Panc1 (cell line): ENCODE data around the gene PLS3. TPM values are rescaled to one million over a fixed set of nuclear protein-coding genes. Genes with fewer than 3 reads are reported as not detected.

Source experiments
- ATAC-seq: fragments of 200-7000 bp; cut with Tn5 transposase; 2 replicates; pipeline ENCODE4 v1.9.1; 2020; ENCODE audit warnings: mild to moderate bottlenecking, moderate library complexity
- BruUV-seq: library from RNA; stranded (reverse); fragments of 400-500 nt; replicated peaks from 2 replicates; lab custom pipeline; 2021; lab: Mats Ljungman, UMichigan
- CTCF ChIA-PET: fragments of 300-600 bp; sonication (Branson Sonifier 250); formaldehyde crosslinking; loops from one replicate; lab custom pipeline; 2022; ENCODE audit warnings: antibody characterized with exemption; lab: Charles Lee
- POLR2A ChIA-PET: fragments of 300-600 bp; sonication (Branson Sonifier 250); formaldehyde crosslinking; loops from one replicate; lab custom pipeline; 2022; ENCODE audit warnings: antibody characterized with exemption; lab: Charles Lee
- DNase-seq: peaks from one replicate; pipeline ENCODE4 v3.0.0-alpha.2; 2010; ENCODE audit warnings: low read depth, low spot score
- H3K27ac ChIP-seq: 2 replicates; pipeline ENCODE4 v1.5.1; 2011; ENCODE audit warnings: mild to moderate bottlenecking, low read length, inconsistent platforms
- H3K27me3 ChIP-seq: fragments of 200-500 bp; sonication (Bioruptor generic); 2 replicates; pipeline ENCODE4 v1.6.0; 2014; ENCODE audit warnings: low read length, inconsistent platforms; ENCODE audit not compliant: control insufficient read depth, insufficient read depth
- H3K36me3 ChIP-seq: fragments of 200-500 bp; sonication (Bioruptor generic); 2 replicates; pipeline ENCODE4 v1.5.1; 2014; ENCODE audit warnings: inconsistent platforms, mild to moderate bottlenecking, low read length, moderate library complexity; ENCODE audit not compliant: control insufficient read depth, insufficient read depth
- H3K4me1 ChIP-seq: 2 replicates; pipeline ENCODE4 v1.5.1; 2011; ENCODE audit warnings: inconsistent platforms, mild to moderate bottlenecking, low read length, moderate library complexity; ENCODE audit not compliant: control insufficient read depth, insufficient read depth
- H3K4me3 ChIP-seq, 2 experiments: 2 replicates each; pipeline ENCODE4 v1.5.1; 2011 to 2012; ENCODE audit warnings: low read depth in 2 of 2, low read length in 2 of 2, mild to moderate bottlenecking in 2 of 2, inconsistent platforms in 1 of 2, moderate library complexity in 1 of 2
- H3K9me3 ChIP-seq: fragments of 200-500 bp; sonication (Bioruptor generic); 2 replicates; pipeline ENCODE4 v1.5.1; 2014; ENCODE audit warnings: low read depth, mild to moderate bottlenecking, inconsistent platforms, low read length, moderate library complexity; ENCODE audit not compliant: control insufficient read depth, insufficient read depth
- POLR2AphosphoS5 ChIP-seq: IDR thresholded peaks from 2 replicates; pipeline ENCODE4 v1.6.1; 2012; ENCODE audit warnings: mild to moderate bottlenecking, low read depth, low read length, moderate library complexity
- SIN3A ChIP-seq: IDR thresholded peaks from 2 replicates; pipeline ENCODE4 v1.6.1; 2012; ENCODE audit warnings: low read depth, mild to moderate bottlenecking, low read length, moderate library complexity, borderline replicate concordance; ENCODE audit not compliant: insufficient read depth
- TCF7L2 ChIP-seq: IDR thresholded peaks from 2 replicates; pipeline ENCODE4 v1.6.1; 2011; ENCODE audit warnings: mild to moderate bottlenecking, low read depth, low read length, inconsistent platforms
- in situ Hi-C: cut with HindIII; loops from 2 replicates; pipeline ENCODE4 v1.10.0; 2016; ENCODE audit warnings: low sequenced_read_pairs, low pct_unique_long_range_greater_than_20kb
- intact Hi-C: fragments of 100-400 bp; cut with micrococcal nuclease; formaldehyde crosslinking; loops from one replicate; pipeline ENCODE4 v1.10.0; 2022; ENCODE audit not compliant: unreplicated experiment
- total RNA-seq: library from RNA; stranded (reverse); gene quantifications from one replicate; pipeline ENCODE4 v1.2.1, GENCODE V29; 2021; ENCODE audit not compliant: unreplicated experiment
- TF ChIP-seq, protein P1 (sequence below), 2 experiments: IDR thresholded peaks; 2 replicates each; pipeline ENCODE4 v1.6.1; 2011 to 2012; ENCODE audit warnings: low read depth in 2 of 2, control low read depth in 1 of 2, low read length in 1 of 2, mild to moderate bottlenecking in 1 of 2, moderate library complexity in 1 of 2; ENCODE audit not compliant: insufficient read depth in 1 of 2
- TF ChIP-seq, protein P2 (sequence below): fragments of 450-650 bp; IDR thresholded peaks from 2 replicates; pipeline ENCODE4 v1.5.1; 2017; ENCODE audit warnings: mild to moderate bottlenecking

Gene PLS3
- total RNA-seq, 1 experiment from 2014 or later = 164 TPM

DNA sequence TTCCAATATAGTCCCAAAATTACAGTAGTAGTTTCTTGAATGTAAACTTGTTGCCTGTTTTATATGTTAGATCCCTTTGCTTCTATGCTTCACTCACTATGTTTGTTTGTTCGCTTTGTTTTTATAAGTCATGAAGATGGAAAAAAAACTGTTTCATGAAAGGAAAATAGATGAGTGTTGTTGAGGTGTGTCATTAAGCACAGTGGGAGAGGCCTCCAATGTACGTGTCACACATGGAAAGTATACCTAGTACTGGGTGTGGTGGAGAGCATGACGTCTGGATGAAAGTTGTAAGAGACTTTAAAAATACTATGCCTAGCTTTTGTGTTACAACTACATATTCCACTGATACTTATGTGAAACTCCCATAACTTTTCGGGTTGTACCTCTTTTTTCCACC is 28.4 kb downstream of the PLS3 start:
- H3K4me3 ChIP-seq = no peak overlapping the region
- no peaks in the 10 kb centered on the region for H3K27me3 ChIP-seq
- no peaks in the 10 kb centered on the region for H3K9me3 ChIP-seq
- intact Hi-C loops = no loop called here
- in situ Hi-C loops = no loop called here
- TF ChIP-seq SIN3A (no peak), TCF7L2 (no peak), POLR2AphosphoS5 (no peak)
- TF ChIP-seq, protein P1, sequence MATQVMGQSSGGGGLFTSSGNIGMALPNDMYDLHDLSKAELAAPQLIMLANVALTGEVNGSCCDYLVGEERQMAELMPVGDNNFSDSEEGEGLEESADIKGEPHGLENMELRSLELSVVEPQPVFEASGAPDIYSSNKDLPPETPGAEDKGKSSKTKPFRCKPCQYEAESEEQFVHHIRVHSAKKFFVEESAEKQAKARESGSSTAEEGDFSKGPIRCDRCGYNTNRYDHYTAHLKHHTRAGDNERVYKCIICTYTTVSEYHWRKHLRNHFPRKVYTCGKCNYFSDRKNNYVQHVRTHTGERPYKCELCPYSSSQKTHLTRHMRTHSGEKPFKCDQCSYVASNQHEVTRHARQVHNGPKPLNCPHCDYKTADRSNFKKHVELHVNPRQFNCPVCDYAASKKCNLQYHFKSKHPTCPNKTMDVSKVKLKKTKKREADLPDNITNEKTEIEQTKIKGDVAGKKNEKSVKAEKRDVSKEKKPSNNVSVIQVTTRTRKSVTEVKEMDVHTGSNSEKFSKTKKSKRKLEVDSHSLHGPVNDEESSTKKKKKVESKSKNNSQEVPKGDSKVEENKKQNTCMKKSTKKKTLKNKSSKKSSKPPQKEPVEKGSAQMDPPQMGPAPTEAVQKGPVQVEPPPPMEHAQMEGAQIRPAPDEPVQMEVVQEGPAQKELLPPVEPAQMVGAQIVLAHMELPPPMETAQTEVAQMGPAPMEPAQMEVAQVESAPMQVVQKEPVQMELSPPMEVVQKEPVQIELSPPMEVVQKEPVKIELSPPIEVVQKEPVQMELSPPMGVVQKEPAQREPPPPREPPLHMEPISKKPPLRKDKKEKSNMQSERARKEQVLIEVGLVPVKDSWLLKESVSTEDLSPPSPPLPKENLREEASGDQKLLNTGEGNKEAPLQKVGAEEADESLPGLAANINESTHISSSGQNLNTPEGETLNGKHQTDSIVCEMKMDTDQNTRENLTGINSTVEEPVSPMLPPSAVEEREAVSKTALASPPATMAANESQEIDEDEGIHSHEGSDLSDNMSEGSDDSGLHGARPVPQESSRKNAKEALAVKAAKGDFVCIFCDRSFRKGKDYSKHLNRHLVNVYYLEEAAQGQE (IDR thresholded peaks at IDR 0.05; ENCODE audit: insufficient read depth in 1 of 2, low read depth in 2 of 2, low read length in 1 of 2) = no peak
- TF ChIP-seq, protein P2, sequence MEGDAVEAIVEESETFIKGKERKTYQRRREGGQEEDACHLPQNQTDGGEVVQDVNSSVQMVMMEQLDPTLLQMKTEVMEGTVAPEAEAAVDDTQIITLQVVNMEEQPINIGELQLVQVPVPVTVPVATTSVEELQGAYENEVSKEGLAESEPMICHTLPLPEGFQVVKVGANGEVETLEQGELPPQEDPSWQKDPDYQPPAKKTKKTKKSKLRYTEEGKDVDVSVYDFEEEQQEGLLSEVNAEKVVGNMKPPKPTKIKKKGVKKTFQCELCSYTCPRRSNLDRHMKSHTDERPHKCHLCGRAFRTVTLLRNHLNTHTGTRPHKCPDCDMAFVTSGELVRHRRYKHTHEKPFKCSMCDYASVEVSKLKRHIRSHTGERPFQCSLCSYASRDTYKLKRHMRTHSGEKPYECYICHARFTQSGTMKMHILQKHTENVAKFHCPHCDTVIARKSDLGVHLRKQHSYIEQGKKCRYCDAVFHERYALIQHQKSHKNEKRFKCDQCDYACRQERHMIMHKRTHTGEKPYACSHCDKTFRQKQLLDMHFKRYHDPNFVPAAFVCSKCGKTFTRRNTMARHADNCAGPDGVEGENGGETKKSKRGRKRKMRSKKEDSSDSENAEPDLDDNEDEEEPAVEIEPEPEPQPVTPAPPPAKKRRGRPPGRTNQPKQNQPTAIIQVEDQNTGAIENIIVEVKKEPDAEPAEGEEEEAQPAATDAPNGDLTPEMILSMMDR = no peak
- peaks cover 13% of the 10 kb centered on the region for H3K4me1 ChIP-seq
- no peaks in the 10 kb centered on the region; the same call in 1 of the 2 replicates for H3K36me3 ChIP-seq
- ATAC-seq (no peak), DNase-seq (no peak)
- BruUV-seq = no TSS peak
- ChIA-PET POLR2A (no interaction called here), CTCF (no interaction called here)
- H3K27ac ChIP-seq = no peak overlapping the region

DNA sequence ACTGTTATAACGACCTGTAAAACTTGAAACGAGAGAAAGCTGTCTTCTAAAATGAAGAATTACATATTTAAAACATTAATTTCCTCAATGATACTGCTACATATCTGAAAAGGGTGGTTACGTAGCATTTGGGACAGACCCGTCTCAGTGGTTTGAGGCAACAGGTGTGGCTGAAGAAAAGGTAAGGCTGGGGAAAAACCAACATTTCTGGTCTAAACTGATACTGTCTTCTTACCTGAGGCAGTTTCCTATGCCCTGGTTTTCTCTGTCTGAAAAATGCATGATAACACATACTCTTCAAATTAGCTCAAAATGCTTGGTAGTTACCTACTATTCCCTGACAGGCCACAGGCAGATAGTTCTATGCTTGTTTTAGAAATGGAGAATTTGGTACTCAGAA is 30.4 kb downstream of the PLS3 start:
- DNase-seq = no peak
- no peak for ATAC-seq
- Histone ChIP-seq H3K27ac (no peak overlapping the region), H3K4me1 (peaks cover 13% of the 10 kb centered on the region), H3K4me3 (no peak overlapping the region), H3K36me3 (no peaks in the 10 kb centered on the region; the same call in 1 of the 2 replicates), H3K9me3 (no peaks in the 10 kb centered on the region), H3K27me3 (no peaks in the 10 kb centered on the region)
- in situ Hi-C loops = no loop called here
- TF ChIP-seq, protein P1 (IDR thresholded peaks at IDR 0.05; ENCODE audit: insufficient read depth in 1 of 2, low read depth in 2 of 2, low read length in 1 of 2) = no peak
- TF ChIP-seq, protein P2 = no peak
- no peak for TF ChIP-seq POLR2AphosphoS5
- TF ChIP-seq TCF7L2 = no peak
- no peak for TF ChIP-seq SIN3A
- no TSS peak for BruUV-seq
- CTCF ChIA-PET = interaction anchor here (0.6 kb wide), 1 partner anchor 45 kb away, joined by 5 read pairs; no protein-coding TSS in a partner anchor
- intact Hi-C loops = no loop called here
- POLR2A ChIA-PET = no interaction called here
